GM21619 (cell line): ENCODE results near the gene KCNQ4.

ENCODE experiments used
- ATAC-seq: cut with Tn5 transposase; IDR thresholded peaks from one replicate; pipeline ENCODE4 v1.9.1; 2021; ENCODE audit not compliant: unreplicated experiment

KCNQ4 gene

GRCh38 chr1:40887652-40888051, 104.1 kb downstream of the KCNQ4 start:
- ATAC-seq, result no peak
